NCI-H460 (cell line): ENCODE measurements around the gene NKAPL. TPM values are rescaled to one million over a fixed set of nuclear protein-coding genes. Genes with fewer than 3 reads are reported as not detected.

Experiments
- DNase-seq: peaks from one replicate; pipeline ENCODE4 v3.0.0-alpha.2; 2016; ENCODE audit warnings: low read depth; ENCODE audit errors: extremely low read depth
- polyA plus RNA-seq: library from polyadenylated mRNA; depleted of rRNA; stranded (reverse); fragments of >200 nt; gene quantifications from 2 replicates; pipeline ENCODE4 v1.2.3, GENCODE V29; 2014; cell fraction: nucleus; rRNA removed
- total RNA-seq: library from RNA; depleted of rRNA; stranded (reverse); fragments of >200 nt; shearing (Covaris generic); gene quantifications from 2 replicates; pipeline ENCODE4 v1.2.3, GENCODE V29; 2014; rRNA removed

Gene NKAPL
- total RNA-seq, result not detected in 2 replicates
- 0.23 TPM in 1 of 2 replicates, not detected in the other for polyA plus RNA-seq

DNA sequence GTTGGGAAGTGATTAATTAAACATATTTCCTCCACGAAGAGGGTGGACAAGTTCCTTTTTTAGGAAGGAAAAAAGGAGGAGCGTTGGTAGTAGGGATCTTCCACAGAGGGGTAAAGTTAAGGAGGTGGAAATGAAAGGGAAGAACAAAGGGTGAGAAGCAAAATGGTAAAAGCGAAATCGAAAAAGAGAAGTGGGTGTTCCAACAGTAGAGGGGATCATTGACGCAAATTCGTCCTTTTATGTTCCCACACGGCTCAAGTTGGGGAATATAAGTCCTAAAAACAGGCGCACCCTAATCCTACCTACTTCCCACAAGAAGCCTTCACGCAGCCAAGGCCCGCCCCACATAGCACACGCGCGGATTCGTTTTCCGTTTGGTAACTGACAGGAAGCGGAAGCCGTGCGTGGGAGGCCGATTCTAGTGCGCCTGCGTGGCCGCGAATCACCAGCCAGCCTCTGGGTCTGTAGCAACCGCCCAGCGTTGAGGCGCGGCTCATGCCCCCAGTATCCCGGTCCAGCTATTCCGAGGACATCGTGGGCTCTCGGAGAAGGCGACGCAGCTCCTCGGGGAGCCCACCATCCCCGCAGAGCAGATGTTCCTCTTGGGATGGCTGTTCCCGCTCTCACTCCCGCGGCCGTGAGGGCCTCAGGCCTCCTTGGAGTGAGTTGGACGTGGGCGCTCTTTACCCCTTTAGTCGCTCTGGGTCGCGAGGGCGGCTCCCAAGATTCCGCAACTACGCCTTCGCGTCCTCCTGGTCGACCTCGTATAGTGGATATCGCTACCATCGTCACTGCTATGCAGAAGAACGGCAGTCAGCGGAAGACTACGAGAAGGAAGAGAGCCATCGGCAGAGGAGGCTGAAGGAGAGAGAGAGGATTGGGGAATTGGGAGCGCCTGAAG is at the start of gene NKAPL:
NKAPL (plus strand) TSS at position 421 of the 901 bp plus-strand sequence; CDS start at position 496, 75 bp downstream.
- no peak for DNase-seq

DNA sequence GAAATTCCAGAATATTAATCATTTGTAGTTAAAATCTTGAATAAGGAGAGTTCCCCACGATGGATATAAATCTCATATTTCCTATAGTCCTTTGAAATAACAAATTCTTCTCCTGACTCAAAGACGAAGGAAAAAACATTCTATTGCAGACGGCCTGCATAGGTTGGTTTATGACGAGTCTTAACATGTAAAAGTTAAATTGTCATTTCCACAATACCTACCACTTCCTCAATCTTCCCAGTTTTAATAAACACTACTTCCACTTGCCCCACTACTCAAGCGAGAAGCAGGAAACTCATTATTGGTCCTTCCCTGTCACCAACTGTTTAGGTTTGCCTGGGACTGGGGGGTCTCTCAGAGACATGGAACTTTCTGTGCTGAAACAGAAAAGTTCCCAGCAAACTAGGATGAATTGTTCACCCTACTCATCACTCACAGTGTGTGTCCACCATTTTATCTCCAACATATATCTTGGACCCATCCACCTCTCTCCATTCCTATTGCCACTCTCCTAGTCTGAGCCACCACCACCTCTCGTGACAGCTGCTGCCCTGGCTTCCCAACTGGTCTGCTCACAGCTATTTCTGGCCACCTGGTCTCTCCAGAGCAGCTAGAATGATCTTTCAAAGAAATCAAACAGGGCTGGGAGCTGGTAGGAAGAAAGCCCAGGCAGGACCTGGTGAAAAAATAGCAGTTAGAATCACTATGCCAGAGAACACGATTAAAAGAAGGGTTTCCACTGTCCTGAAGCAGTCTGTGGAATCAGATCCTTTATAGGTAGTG is 49.2 kb upstream of the NKAPL start:
- no peak for DNase-seq

DNA sequence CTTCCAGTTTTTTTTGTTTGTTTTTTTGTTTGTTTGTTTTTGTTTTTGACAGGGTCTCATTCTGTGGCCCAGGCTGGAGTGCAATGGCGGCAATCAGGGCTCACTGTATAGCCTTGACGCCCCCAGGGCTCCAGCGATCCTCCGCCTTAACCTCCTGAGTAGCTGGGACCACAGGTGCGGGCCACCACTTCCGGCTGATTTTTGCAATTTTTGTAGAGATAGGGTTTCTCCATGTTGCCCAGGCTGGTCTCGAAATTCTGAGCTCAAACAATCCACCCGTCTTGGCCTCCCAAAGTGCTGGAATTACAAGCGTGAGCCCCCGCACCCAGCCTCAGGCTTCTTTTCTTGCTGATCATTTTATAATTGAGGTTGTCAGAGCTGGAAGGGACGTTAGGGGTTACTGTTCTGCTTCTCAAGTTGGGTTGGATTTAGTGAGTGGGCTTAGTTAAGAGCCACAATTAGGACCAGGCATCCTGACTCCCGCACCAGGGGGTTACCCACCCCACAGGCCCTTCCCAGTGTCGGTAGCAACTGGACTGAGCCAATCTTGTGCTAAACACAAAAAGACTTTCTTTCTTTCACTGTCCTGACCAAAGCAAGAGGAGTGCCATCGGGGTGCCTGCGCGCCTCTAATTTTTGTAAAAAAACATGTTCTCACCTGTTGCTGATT is 47.1 kb upstream of the NKAPL start:
- DNase-seq, result no peak

DNA sequence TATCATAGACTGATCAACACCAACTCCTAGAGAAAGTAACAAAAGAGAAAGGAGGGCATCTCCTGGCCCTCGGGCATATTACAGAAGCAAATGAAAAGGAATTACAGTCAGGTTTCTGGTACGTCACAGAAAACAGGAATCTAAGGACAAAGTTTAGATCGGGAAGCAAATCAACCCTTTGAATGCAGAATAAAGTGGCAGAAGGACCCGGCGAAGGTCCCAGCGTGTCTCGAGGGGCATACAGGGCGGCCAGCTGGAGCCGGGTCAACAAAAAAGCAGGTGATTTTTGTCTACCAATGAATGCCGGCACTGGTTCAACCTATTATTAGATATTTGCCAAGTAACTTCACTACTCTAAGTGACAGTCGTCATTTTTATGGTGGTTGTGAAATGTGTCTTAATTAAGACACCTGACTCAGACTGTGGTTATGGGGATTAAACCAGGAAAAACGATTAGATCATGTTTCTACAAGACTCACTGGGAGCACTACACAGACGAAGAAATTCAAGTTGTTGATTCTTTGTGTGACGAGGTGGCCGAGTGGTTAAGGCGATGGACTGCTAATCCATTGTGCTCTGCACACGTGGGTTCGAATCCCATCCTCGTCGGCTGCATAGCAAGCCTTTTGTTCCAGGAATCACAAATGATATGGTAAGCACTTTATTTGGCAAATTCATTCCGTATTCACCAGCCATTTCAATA is 46.4 kb upstream of the NKAPL start:
- DNase-seq, result peak; percentile 78

DNA sequence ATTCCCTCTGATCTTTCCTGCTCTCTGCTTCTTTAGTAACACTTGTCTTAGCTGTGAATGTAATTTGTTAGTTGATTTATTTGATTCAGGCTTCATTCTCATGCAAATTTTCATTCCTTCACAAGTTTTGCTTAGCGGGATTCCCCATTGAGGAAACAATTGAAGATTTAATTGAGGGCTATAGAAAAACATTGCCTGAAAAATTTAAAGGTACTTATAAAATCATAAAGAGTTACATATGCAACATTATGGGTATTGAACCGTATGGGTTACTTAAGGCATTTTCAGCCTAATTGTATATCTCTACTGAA is 45.9 kb upstream of the NKAPL start:
- DNase-seq, result no peak

DNA sequence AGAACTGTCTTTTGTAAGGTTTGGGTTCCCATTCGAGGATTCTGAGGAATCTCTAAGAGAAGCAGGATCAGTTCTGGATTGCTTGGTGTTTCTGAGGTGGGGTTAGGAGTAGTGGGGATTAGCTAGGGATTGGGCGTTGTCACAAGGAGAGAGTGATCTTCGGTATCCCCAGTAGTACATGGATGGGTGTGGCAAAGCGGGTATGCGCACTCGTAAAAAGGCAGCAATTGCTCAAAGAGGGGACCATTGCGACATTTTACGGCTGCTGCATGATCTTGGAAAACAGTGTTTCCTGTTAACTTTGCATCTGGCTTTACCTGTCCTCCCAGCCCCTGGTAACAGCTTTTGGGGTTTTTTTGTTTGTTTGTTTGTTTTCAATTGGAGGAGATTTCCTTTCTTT is 43.7 kb upstream of the NKAPL start:
- DNase-seq, result no peak

DNA sequence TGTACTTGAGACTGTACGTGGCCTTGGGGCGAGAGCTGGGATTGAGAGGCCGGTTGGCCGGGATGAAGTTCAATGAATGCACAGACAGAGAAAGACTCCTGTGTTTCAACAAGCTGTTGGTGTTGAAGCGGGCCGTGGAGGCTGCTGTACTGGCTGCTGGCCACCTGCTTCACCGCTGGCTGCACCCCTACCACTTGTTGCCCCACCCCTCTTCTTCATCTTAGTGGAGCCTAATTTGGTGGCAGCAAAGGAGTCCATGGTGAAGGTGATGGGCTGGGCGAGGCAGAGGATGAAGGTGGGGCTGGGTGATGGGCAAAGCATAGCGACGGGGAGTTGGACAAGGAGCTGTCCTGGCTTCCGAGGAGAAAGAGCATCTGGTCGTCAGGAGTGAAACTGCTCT is 41.2 kb upstream of the NKAPL start:
- DNase-seq, result no peak

DNA sequence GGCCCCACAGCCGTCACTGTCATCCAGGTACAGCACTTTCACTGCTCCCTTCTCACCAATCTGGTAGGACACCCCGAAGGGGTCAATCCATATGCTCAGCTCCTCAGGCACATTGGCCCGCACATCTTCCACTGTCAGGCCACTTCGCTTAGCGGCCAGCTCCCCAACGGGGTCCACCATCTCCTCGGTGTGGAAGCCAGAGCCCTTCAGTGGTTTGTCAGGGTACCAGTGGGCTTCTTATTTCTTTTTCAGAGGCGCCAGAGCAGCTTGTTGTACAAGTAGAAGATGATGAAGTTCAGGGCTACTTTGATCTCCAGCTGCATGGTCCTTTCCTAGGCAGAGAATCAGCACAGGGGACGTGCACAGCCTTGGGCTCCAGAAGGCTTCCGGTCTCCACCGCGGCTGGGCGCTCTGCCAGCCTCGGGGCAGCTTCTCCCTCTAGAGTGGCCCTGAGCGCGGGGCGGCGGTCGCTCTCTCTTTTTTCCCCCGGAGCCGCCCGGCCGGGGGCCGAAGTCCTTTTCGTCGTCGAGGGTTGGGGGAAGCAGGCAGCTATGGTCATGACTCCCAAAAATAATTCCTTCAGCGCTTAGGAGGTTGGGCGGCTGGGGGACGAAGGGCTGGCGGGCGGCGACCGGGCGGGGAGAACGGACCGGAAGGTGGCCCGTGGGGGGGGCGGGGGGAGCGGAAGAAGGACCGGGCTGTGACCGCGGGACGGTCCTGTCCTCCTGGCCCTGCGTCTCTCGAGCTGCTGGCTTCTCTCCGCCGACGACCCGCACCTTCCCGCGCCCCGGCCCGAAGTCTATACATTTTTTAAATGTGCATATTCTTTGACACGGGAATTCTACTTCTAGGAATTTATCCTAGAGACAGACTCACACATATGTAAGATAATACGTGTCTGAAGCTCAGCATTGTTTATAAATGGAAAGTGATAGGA is 40.5 kb upstream of the NKAPL start:
- peak; percentile 38 for DNase-seq

DNA sequence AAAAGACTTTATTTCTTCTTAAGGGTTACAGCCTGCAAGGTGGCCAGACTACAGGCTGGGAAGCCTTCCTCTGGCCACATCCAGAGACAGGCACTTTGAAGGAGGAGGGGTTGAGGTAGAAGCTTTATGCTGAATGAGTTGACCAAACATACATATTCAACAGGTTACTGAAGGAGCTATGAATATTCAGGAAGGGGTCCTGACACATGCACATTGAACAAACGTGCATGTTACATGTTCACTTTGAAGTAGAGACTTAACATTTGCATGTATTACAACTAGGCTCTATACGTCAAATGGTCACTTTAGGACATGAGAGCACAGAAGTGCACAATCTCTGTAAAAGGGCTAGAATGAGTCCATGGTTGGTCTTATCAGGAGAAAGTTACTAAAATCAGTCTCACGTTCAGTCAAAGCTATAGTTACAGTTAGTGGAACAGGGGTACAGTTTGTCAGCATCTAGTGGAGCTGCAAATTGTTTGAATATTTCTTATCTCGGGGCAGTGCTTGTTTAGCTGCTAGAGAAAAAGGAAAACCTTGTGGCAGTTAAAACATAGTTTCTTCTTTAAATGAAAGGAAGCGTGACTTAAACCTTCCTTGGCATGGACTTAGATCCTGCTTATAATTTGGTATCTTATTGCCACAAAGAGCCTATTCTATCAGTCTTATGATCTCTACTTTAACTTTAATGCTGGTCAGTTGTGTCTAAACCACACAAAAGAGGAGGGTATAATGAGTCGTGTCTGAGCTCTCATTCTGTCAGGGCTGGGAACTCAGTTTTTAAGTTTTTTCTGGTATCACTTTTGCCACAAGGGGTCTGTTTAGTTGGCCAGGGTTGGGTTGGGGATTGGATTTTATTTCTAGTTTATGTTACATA is 38.6 kb upstream of the NKAPL start:
- DNase-seq, result no peak

DNA sequence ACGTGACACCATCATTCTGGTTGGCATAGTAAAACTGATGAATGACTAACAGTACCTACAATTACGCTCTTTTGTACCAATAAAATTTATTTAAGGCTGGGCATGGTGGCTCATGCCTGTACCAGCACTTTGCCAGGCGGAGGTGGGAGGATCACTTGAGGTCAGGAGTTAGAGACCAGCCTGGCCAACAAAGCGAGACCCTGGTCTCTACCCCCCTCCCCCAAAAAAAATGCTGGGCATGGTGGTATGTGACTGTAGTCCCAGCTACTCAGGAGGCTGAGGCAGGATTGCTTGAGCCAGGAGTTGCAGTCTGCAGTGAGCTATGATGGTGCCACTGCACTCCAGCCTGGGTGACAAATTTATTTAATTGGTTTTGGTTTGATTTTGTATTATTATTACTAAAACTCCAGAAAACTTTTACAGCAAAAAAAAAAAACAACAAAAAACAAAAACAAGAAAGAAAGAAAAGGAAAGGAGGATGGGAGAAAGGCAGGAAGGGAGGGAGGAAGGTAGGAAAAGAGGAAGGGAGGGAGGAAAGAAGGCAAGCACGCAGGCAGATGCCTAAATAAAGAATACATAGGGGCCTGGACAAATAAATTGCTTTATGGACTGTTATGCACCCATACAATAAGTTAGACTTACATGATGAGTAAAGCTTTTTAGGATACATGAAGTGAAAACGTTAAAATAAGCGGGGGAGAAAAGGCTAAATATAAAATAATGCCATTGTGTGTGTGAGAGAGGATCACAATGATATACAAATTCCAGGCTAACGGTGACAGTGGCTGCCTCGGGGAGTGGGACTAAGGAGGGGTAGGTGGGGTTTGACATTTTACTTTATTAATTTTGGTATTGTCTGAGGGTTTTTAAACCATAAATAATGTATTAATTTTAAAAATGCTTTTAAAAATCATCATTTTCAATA is 34.7 kb upstream of the NKAPL start:
- DNase-seq, result no peak

DNA sequence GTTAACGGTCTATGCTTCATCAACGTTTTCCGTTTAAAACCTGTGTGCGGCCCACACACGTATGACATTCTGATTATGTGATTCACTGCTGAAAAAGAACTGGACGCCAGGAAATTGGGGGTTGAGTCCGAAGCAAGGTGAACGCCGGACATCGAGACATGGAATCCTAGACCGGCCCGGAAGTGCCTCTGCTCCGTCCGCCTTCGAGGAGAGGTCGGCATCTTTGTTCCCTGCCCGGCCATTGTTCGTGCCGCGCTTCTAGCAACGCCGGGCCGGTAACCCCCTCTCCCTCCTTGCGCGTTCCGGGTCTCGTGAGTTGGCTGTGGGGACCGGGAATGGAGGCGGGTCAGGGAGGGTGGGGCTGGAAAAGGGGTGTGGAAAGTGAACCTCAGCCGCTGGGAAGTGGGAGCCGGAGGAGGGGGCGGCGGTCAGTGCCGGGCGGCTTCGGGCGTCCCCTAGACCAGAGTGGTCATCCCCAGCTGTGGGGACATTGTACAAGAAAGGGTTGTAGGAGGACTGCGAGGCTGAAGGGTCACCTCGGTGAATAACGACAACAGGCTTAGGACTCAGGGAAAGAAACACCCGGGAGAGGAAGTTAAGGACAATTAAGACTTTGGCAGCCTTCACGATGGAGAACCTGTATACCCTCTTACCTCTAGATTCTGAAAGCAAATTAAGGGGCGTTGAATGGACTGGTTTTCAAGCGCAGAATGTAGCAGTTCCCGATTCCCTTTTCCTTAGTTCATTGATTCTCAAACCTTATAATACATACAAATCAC is 33.9 kb upstream of the NKAPL start, which contains the start of gene ZSCAN9:
ZSCAN9 (plus strand) TSS at position 220 of the 779 bp plus-strand sequence. CDS start 1,810 bp downstream, outside the sequence.
- peak; percentile 59 for DNase-seq

DNA sequence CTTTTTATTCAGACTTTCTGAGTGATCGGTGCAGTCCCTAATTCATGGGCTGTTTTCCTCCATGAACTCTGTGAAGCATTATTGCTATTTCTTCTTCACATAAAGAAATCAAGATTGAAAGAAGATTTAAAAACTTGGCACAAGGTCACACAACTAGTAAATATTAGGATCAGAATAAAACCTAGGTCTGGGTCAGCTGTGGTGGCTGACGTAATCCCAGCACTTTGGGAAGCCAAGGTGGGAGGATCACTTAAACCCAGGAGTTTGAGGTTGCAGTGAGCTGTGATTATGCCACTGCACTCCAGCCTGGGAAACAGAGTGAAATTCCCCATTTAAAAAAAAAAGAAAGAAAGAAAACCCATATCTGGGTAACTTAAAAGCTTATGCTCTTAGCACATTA is 32.6 kb upstream of the NKAPL start:
- DNase-seq, result no peak

DNA sequence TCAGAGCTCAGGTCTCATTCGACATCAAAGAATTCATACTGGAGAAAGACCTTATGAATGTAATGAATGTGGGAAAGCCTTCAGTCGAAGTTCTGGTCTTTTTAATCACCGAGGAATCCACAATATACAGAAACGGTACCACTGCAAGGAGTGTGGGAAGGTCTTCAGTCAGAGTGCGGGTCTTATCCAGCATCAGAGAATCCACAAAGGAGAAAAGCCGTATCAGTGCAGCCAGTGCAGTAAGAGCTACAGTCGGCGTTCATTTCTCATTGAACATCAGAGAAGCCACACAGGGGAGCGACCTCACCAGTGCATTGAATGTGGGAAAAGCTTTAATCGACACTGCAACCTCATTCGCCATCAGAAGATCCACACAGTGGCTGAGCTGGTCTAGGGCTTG is 26.3 kb upstream of the NKAPL start:
- no peak for DNase-seq

DNA sequence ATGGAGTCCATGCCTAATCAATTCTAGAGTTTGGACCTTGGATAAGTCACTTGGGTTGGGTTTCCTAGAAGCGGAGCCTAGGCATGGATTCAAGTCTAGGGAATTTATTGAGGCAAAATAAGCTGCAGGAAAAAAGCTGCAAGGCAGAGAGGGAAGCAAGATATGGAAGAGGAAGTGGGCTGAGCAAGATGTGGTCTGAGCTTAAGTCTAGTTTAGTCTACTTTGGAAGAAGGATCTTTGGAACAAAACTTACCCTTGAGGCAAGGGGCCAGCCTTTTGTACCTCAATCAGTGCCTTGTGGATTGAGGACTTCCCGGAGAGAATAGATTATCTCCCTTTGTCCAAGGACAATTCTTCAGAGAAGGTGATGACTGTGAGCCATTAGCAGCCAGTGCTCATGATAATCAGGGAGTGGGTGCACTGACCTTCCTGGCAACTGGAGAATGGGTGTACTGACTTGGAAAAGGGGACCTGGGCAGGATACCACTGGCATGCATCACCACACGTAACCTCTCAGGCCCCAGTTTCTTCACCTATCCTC is 23.1 kb upstream of the NKAPL start:
- DNase-seq, result no peak

DNA sequence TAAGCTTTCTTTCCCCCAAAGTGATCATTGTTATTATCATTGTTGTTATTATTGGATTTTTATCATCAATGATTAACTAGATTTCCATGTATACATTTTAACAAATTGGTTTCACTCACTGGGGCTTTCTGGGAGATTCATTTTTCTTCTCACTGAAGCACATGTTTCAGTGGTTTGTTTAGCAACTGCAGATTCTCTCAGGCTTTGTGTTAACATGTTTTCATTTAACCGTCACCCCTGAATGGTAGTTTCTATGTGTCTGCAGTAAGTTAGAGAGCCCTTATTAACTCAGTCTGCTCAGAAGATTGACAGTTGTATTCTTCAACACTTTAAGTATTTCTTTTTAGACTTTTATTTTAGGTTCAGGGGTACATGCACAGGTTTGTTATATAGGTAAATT is 19.5 kb upstream of the NKAPL start:
- no peak for DNase-seq

DNA sequence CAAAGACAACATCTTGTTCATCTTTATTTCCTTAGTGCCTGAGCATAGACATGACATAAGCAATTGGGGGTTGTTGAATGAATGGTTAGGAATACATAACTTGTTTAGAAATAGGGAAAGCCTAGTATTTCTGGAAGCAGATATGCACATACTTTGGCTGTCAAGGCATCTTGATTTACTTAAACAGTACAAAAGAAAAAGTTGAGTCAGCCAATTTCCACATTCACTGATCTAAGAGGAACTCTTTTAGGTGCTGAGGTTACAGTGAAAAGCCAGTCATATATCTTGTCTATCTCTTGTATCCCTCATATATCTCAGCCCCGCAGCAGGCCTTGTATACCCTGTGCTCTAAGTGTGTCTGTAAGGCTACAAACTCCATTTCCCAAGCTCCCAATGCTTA is 18.6 kb upstream of the NKAPL start:
- DNase-seq, result no peak
